HepG2 (cell line): Measurements from ENCODE around the gene KMT2D. TPM values are rescaled to one million over a fixed set of nuclear protein-coding genes. Genes with fewer than 3 reads are reported as not detected.

Source experiments
- ARNT2 ChIP-seq: sonication (generic); formaldehyde crosslinking; IDR thresholded peaks from 2 replicates; pipeline ENCODE4 v1.8.0; 2022; ENCODE audit warnings: mild to moderate bottlenecking, low read depth, missing genetic modification reagents, moderate library complexity
- FLYWCH1 ChIP-seq: sonication (generic); formaldehyde crosslinking; IDR thresholded peaks from 2 replicates; pipeline ENCODE4 v1.8.1; 2023; ENCODE audit warnings: mild to moderate bottlenecking, missing genetic modification reagents
- HCFC1 ChIP-seq: fragments of 150-350 bp; IDR thresholded peaks from 2 replicates; pipeline ENCODE4 v1.6.1; 2014; ENCODE audit warnings: low read depth, low read length
- HNRNPLL ChIP-seq: fragments of 200-400 bp; formaldehyde crosslinking; IDR thresholded peaks from 2 replicates; pipeline ENCODE4 v1.6.1; 2017; ENCODE audit warnings: mild to moderate bottlenecking, low read depth, low read length; ENCODE audit not compliant: poor library complexity, severe bottlenecking
- KDM5B ChIP-seq: sonication (generic); formaldehyde crosslinking; IDR thresholded peaks from 2 replicates; pipeline ENCODE4 v1.4.0; 2020; ENCODE audit warnings: missing genetic modification reagents, mild to moderate bottlenecking, borderline replicate concordance
- NCOA5 ChIP-seq: sonication (generic); formaldehyde crosslinking; IDR thresholded peaks from 2 replicates; pipeline ENCODE4 v1.4.0; 2020; ENCODE audit warnings: missing genetic modification reagents
- NFATC3 ChIP-seq: sonication (generic); formaldehyde crosslinking; IDR thresholded peaks from 2 replicates; pipeline ENCODE4 v1.5.1; 2020; ENCODE audit warnings: mild to moderate bottlenecking, missing genetic modification reagents
- PHF21A ChIP-seq: sonication (generic); formaldehyde crosslinking; IDR thresholded peaks from 2 replicates; pipeline ENCODE4 v1.5.0; 2020; ENCODE audit warnings: mild to moderate bottlenecking, missing genetic modification reagents
- POGZ ChIP-seq: sonication (generic); formaldehyde crosslinking; IDR thresholded peaks from 2 replicates; pipeline ENCODE4 v1.4.0; 2020; ENCODE audit warnings: mild to moderate bottlenecking, missing genetic modification reagents
- RXRB ChIP-seq: IDR thresholded peaks from 2 replicates; pipeline ENCODE4 v1.6.1; 2016; ENCODE audit warnings: borderline replicate concordance, missing genetic modification reagents, missing compliant biosample characterization
- SMAD9 ChIP-seq: sonication (generic); formaldehyde crosslinking; IDR thresholded peaks from 2 replicates; pipeline ENCODE4 v1.5.1; 2020; ENCODE audit warnings: mild to moderate bottlenecking, missing genetic modification reagents
- TAF15 ChIP-seq: fragments of 200-400 bp; formaldehyde crosslinking; IDR thresholded peaks from one replicate; pipeline ENCODE4 v1.6.1; 2018; ENCODE audit warnings: mild to moderate bottlenecking, low read depth, low read length; ENCODE audit not compliant: poor library complexity, severe bottlenecking
- TCF7L2 ChIP-seq: IDR thresholded peaks from 2 replicates; pipeline ENCODE4 v1.6.1; 2011; ENCODE audit warnings: mild to moderate bottlenecking, low read depth, low read length, moderate library complexity
- TIGD3 ChIP-seq: sonication (generic); formaldehyde crosslinking; IDR thresholded peaks from 2 replicates; pipeline ENCODE4 v1.5.1; 2020; ENCODE audit warnings: mild to moderate bottlenecking, missing genetic modification reagents, borderline replicate concordance
- WIZ ChIP-seq: sonication (generic); formaldehyde crosslinking; IDR thresholded peaks from 2 replicates; pipeline ENCODE4 v1.5.1; 2020; ENCODE audit warnings: mild to moderate bottlenecking, missing genetic modification reagents
- YEATS2 ChIP-seq: sonication (generic); formaldehyde crosslinking; IDR thresholded peaks from 2 replicates; pipeline ENCODE4 v1.4.0; 2020; ENCODE audit warnings: missing genetic modification reagents, borderline replicate concordance
- ZBTB25 ChIP-seq: IDR thresholded peaks from 2 replicates; pipeline ENCODE4 v1.6.1; 2018; ENCODE audit warnings: missing genetic modification reagents
- ZBTB49 ChIP-seq: sonication (generic); formaldehyde crosslinking; IDR thresholded peaks from 2 replicates; pipeline ENCODE4 v1.4.0; 2020; ENCODE audit warnings: missing genetic modification reagents, borderline replicate concordance
- ZMAT5 ChIP-seq: sonication (generic); formaldehyde crosslinking; IDR thresholded peaks from 2 replicates; pipeline ENCODE4 v1.5.0; 2020; ENCODE audit warnings: mild to moderate bottlenecking, low read depth, missing genetic modification reagents, borderline replicate concordance
- ZNF451 ChIP-seq: sonication (generic); formaldehyde crosslinking; IDR thresholded peaks from 2 replicates; pipeline ENCODE4 v1.5.0; 2020; ENCODE audit warnings: mild to moderate bottlenecking, missing genetic modification reagents
- ZNF616 ChIP-seq: sonication (generic); formaldehyde crosslinking; IDR thresholded peaks from 2 replicates; pipeline ENCODE4 v1.5.0; 2020; ENCODE audit warnings: low read depth, mild to moderate bottlenecking, missing genetic modification reagents
- ZNF816 ChIP-seq: sonication (generic); formaldehyde crosslinking; IDR thresholded peaks from 2 replicates; pipeline ENCODE4 v1.8.0; 2022; ENCODE audit warnings: missing genetic modification reagents, mild to moderate bottlenecking, borderline replicate concordance
- polyA plus RNA-seq, 8 experiments: library from polyadenylated mRNA; depleted of rRNA in 3 of 8; stranded (reverse) in 7 of 8; unstranded in 1 of 8; fragments of >200 nt; fragmentation: Illumina TruSeq in 4 of 8; extraction: Trizol in 4 of 8; gene quantifications; 2 replicates each; pipeline versions ENCODE4 v1.2.1 to v1.2.3, GENCODE V29; 2011 to 2016; ENCODE audit warnings: low read depth in 4 of 8, missing spikeins in 1 of 8, mixed read lengths in 1 of 8; ENCODE audit not compliant: insufficient read depth in 1 of 8
- total RNA-seq, 5 experiments: library from RNA; depleted of rRNA; stranded (reverse); fragments of >200 nt; fragmentation: Illumina TruSeq; extraction: Trizol; gene quantifications; 2 replicates each; pipeline ENCODE4 v1.2.3, GENCODE V29; 2016; ENCODE audit warnings: low read depth in 1 of 5
- TF ChIP-seq, protein P1 (sequence below): IDR thresholded peaks from 2 replicates; pipeline ENCODE4 v1.6.1; 2016; ENCODE audit warnings: missing genetic modification reagents, missing compliant biosample characterization

The KMT2D gene
- total and polyA plus RNA-seq, 2 of the 13 experiments (the other 11 are each of a cell fraction or from before 2014, with no cell fraction given), result 8.1 to 10.4 TPM

DNA sequence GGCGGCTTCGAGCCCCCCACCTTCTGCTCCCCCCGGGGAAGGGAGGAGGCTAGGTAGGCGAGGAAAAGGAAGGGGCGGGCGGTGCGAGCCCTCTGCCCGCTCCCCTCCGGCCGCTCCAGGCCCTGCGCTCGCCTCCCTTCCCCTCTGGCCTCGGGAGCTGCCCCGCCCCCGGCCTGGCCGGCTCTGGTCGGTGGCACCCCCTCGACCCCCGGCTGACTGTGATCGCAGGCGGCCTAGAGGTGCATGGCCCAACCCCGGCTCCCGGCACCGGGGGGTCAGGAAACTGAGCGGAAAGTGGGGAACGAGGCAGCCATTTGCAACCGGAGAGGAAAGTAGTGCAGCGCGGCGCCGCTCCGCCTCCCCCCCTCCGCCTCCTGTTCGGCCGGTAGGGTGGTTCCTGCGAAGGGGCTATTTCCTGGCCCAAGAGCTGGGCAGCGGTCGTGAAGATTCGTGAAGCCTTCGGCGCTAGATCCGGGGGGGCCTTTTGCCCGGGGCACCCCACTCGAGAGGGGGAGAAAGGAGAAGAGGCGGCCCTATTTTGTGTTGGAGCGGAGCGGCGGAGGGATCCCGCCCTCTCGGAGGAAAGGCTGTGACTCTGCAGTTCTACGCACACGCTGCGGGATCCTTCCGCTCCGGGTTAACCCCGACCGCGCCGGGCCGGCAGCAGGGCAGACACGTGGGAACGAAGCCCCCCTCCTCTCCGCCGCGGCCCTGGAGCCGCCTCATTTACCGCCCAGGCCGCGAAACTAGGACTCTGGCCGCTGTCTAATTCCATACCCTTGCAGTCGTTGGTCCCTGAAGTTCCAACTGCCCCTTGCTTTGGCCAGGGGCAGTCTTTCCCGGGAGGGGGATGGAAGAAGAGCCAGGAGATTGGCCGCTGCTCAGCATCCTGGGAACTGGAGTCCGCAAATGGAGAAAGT, at the start of gene KMT2D (continued):
- TF ChIP-seq TIGD3 (CRISPR knock-in tag) (peak; percentile 92; the same call in 1 of the 2 replicates), PHF21A (CRISPR knock-in tag) (peak; percentile 86), HNRNPLL (peak; percentile 79), YEATS2 (peak; percentile 91), ZNF451 (CRISPR knock-in tag) (peak; percentile 91), ZBTB49 (CRISPR knock-in tag) (peak; percentile 71; the same call in 1 of the 2 replicates), NFATC3 (CRISPR knock-in tag) (0 out of 2 replicates have a peak, but pooled peaks have one; percentile 82), WIZ (peak; percentile 55; the same call in 1 of the 2 replicates), HCFC1 (peak; percentile 52; the same call in 1 of the 2 replicates), RXRB (peak; percentile 58), POGZ (CRISPR knock-in tag) (peak; percentile 89), ZMAT5 (CRISPR knock-in tag) (no peak), TCF7L2 (no peak), SMAD9 (no peak), ZBTB25 (peak; percentile 87), ZNF616 (CRISPR knock-in tag) (peak; percentile 74), NCOA5 (no peak), KDM5B (CRISPR knock-in tag) (peak; percentile 88; the same call in 1 of the 2 replicates), TAF15 (peak; percentile 68), ARNT2 (CRISPR knock-in tag) (peak; percentile 87), ZNF816 (CRISPR knock-in tag) (peak; percentile 94; the same call in 1 of the 2 replicates), FLYWCH1 (CRISPR knock-in tag) (0 out of 2 replicates have a peak, but pooled peaks have one; percentile 83)
- TF ChIP-seq, protein P1, sequence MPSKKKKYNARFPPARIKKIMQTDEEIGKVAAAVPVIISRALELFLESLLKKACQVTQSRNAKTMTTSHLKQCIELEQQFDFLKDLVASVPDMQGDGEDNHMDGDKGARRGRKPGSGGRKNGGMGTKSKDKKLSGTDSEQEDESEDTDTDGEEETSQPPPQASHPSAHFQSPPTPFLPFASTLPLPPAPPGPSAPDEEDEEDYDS (CRISPR knock-in tag), result peak; percentile 47
